GM12878 (cell line): ENCODE measurements around the gene RHEX. TPM values are rescaled to one million over a fixed set of nuclear protein-coding genes. Genes with fewer than 3 reads are reported as not detected.

Source experiments
- ATAC-seq: fragments of 200-7000 bp; cut with Tn5 transposase; 3 replicates; pipeline ENCODE4 v1.9.1; 2020; ENCODE audit warnings: mild to moderate bottlenecking, moderate library complexity
- BruUV-seq: library from RNA; stranded (reverse); fragments of 400-500 nt; replicated peaks from 2 replicates; lab custom pipeline; 2021; lab: Mats Ljungman, UMichigan
- CTCF ChIA-PET: fragments of 300-600 bp; sonication (Branson Sonifier 250); formaldehyde crosslinking; extraction: SDS; loops from one replicate; lab custom pipeline; 2021; ENCODE audit warnings: inconsistent platforms; lab: Yijun Ruan, JAX
- POLR2A ChIA-PET: fragments of 350-600 bp; formaldehyde crosslinking; extraction: SDS; loops from one replicate; lab custom pipeline; 2021; ENCODE audit warnings: inconsistent platforms; lab: Charles Lee
- RAD21 ChIA-PET: fragments of 300-600 bp; sonication (Branson Sonifier 250); formaldehyde crosslinking; loops from one replicate; lab custom pipeline; 2023; ENCODE audit warnings: antibody characterized with exemption; ENCODE audit not compliant: unreplicated experiment; lab: Charles Lee
- SMC1A ChIA-PET: fragments of 300-600 bp; sonication (Branson Sonifier 250); formaldehyde crosslinking; loops from one replicate; lab custom pipeline; 2023; ENCODE audit not compliant: unreplicated experiment, uncharacterized antibody; lab: Charles Lee
- DNase-seq: peaks from one replicate; pipeline ENCODE4 v3.0.0-alpha.2; 2011; ENCODE audit warnings: low read depth, low spot score
- FAIRE-seq: peaks from 3 replicates; lab custom pipeline; 2011; peaks lifted over from hg19 to GRCh38; lab: Jason Lieb, UNC
- H2AFZ ChIP-seq: 2 replicates; pipeline ENCODE4 v1.6.0; 2011; ENCODE audit warnings: low read depth, low read length, control low read depth; ENCODE audit not compliant: control insufficient read depth
- H3K27ac ChIP-seq: 2 replicates; pipeline ENCODE4 v1.5.1; 2011; ENCODE audit warnings: control low read depth; ENCODE audit not compliant: control insufficient read depth, insufficient read depth
- H3K27me3 ChIP-seq, 2 experiments: replicated peaks in 1 of 2; 2 replicates each; pipeline versions ENCODE4 v1.6.0 to v1.6.1; 2011; ENCODE audit warnings: low read length in 1 of 2; ENCODE audit not compliant: control insufficient read depth in 2 of 2, insufficient read depth in 2 of 2
- H3K36me3 ChIP-seq, 2 experiments: 2 replicates each; pipeline ENCODE4 v1.5.1; 2011; ENCODE audit warnings: low read length in 1 of 2; ENCODE audit not compliant: control insufficient read depth in 2 of 2, insufficient read depth in 2 of 2
- H3K4me1 ChIP-seq: 2 replicates; pipeline ENCODE4 v1.6.1; 2011; ENCODE audit warnings: mild to moderate bottlenecking, low read length, moderate library complexity, mixed read lengths; ENCODE audit not compliant: control insufficient read depth, insufficient read depth
- H3K4me2 ChIP-seq: 2 replicates; pipeline ENCODE4 v1.6.0; 2011; ENCODE audit warnings: control low read depth; ENCODE audit not compliant: control insufficient read depth, insufficient read depth
- H3K4me3 ChIP-seq: fragments of 200-600 bp; sonication (generic); 2 replicates; pipeline ENCODE4 v1.5.1; 2016
- H3K79me2 ChIP-seq: 2 replicates; pipeline ENCODE4 v1.6.0; 2011; ENCODE audit warnings: low read length; ENCODE audit not compliant: control insufficient read depth, insufficient read depth
- H3K9ac ChIP-seq: 2 replicates; pipeline ENCODE4 v1.8.0; 2011; ENCODE audit warnings: low read length, control low read depth, mixed read lengths; ENCODE audit not compliant: control insufficient read depth, insufficient read depth
- H3K9me3 ChIP-seq: replicated peaks from 3 replicates; pipeline ENCODE4 v1.5.1; 2011; ENCODE audit warnings: mild to moderate bottlenecking, low read length; ENCODE audit not compliant: control insufficient read depth, insufficient read depth
- H4K20me1 ChIP-seq: 2 replicates; pipeline ENCODE4 v1.6.0; 2011; ENCODE audit not compliant: control insufficient read depth, insufficient read depth
- CBX5 ChIP-seq: sonication (generic); IDR thresholded peaks from 2 replicates; pipeline ENCODE4 v1.6.1; 2016; ENCODE audit warnings: low read depth, moderate library complexity, mild to moderate bottlenecking, inconsistent platforms
- FOS ChIP-seq: IDR thresholded peaks from 3 replicates; pipeline ENCODE4 v1.6.1; 2011; ENCODE audit warnings: borderline replicate concordance; ENCODE audit not compliant: insufficient read length; ENCODE audit errors: extremely low read depth
- FOXM1 ChIP-seq: IDR thresholded peaks from 2 replicates; pipeline ENCODE4 v1.6.1; 2012; ENCODE audit warnings: low read depth, mild to moderate bottlenecking, inconsistent platforms, low read length, moderate library complexity
- HCFC1 ChIP-seq: fragments of 150-350 bp; IDR thresholded peaks from 2 replicates; pipeline ENCODE4 v1.6.1; 2014; ENCODE audit warnings: low read length
- HDGF ChIP-seq: fragments of 450-650 bp; IDR thresholded peaks from 2 replicates; pipeline ENCODE4 v1.6.1; 2016; ENCODE audit warnings: antibody characterized with exemption
- IRF4 ChIP-seq: IDR thresholded peaks from 2 replicates; pipeline ENCODE4 v1.6.1; 2011; ENCODE audit warnings: low read depth, low read length
- NFYB ChIP-seq: IDR thresholded peaks from 2 replicates; pipeline ENCODE4 v1.6.1; 2011; ENCODE audit warnings: low read depth, mild to moderate bottlenecking, low read length, improper control_type of control experiment, moderate library complexity; ENCODE audit not compliant: insufficient read depth
- NKRF ChIP-seq: fragments of 450-650 bp; conservative IDR thresholded peaks from 2 replicates; pipeline ENCODE4 v1.6.1; 2017; ENCODE audit warnings: mild to moderate bottlenecking, moderate library complexity
- NR2C1 ChIP-seq: fragments of 450-650 bp; IDR thresholded peaks from 2 replicates; pipeline ENCODE4 v1.6.1; 2017; ENCODE audit warnings: antibody characterized with exemption, mild to moderate bottlenecking, moderate library complexity
- RUNX3 ChIP-seq: IDR thresholded peaks from 2 replicates; pipeline ENCODE4 v1.6.1; 2012; ENCODE audit warnings: low read length, inconsistent platforms
- SKIL ChIP-seq: fragments of 450-650 bp; IDR thresholded peaks from 2 replicates; pipeline ENCODE4 v1.6.1; 2017; ENCODE audit warnings: mild to moderate bottlenecking, low read depth, inconsistent platforms; ENCODE audit not compliant: poor library complexity, severe bottlenecking
- TCF12 ChIP-seq: IDR thresholded peaks from 2 replicates; pipeline ENCODE4 v1.6.1; 2011; ENCODE audit warnings: low read depth, mild to moderate bottlenecking, low read length
- ZBTB4 ChIP-seq: fragments of 450-650 bp; formaldehyde crosslinking; IDR thresholded peaks from 2 replicates; pipeline ENCODE4 v1.4.0; 2022; ENCODE audit warnings: mild to moderate bottlenecking, moderate library complexity
- WGBS: methylation state at CpG from one replicate; pipeline ENCODE4 v1.1.6; 2016; ENCODE audit warnings: low lambda C conversion rate; ENCODE audit not compliant: insufficient replicate concordance, insufficient coverage; ENCODE audit errors: missing lambda C conversion rate; 5-methylcytosine and 5-hydroxymethylcytosine counted together
- in situ Hi-C: fragments of 300-500 bp; cut with MboI; formaldehyde crosslinking; loops from 9 replicates; pipeline ENCODE4 v1.14.3; 2018; ENCODE audit warnings: mixed read lengths
- intact Hi-C: fragments of 100-400 bp; cut with micrococcal nuclease; formaldehyde crosslinking; loops from one replicate; pipeline ENCODE4 v1.14.2; 2022; ENCODE audit not compliant: unreplicated experiment
- polyA plus RNA-seq, 11 experiments: library from polyadenylated mRNA; depleted of rRNA in 4 of 11; unstranded in 6 of 11; stranded (reverse) in 5 of 11; fragments of >200 nt; fragmentation: Nextera tagmentation in 4 of 11; fragmentation: Illumina TruSeq in 1 of 11; extraction: Ambion mirVana in 4 of 11; extraction: Trizol in 1 of 11; gene quantifications; 1 replicate in 1 of 11; 2 replicates in 10 of 11; pipeline versions ENCODE4 v1.2.1 to v1.2.3, GENCODE V29; 2011 to 2016; ENCODE audit warnings: inconsistent platforms in 2 of 11, missing spikeins in 2 of 11, low read depth in 1 of 11
- total RNA-seq, 4 experiments: library from RNA; depleted of rRNA in 3 of 4; stranded (reverse); fragments of >200 nt in 3 of 4; fragmentation: Illumina TruSeq in 1 of 4; extraction: Trizol in 1 of 4; gene quantifications; 2 replicates each; pipeline versions ENCODE4 v1.2.1 to v1.2.3, GENCODE V29; 2013 to 2021
- TF ChIP-seq, protein P1 (sequence below): fragments of 450-650 bp; IDR thresholded peaks from 2 replicates; pipeline ENCODE4 v1.6.1; 2014; ENCODE audit warnings: mild to moderate bottlenecking

The RHEX gene
- total and polyA plus RNA-seq, 10 of the 15 experiments (the other 5 are each of a cell fraction or from before 2014, with no cell fraction given), result 2.4 to 11.4 (median 5.7) TPM

DNA sequence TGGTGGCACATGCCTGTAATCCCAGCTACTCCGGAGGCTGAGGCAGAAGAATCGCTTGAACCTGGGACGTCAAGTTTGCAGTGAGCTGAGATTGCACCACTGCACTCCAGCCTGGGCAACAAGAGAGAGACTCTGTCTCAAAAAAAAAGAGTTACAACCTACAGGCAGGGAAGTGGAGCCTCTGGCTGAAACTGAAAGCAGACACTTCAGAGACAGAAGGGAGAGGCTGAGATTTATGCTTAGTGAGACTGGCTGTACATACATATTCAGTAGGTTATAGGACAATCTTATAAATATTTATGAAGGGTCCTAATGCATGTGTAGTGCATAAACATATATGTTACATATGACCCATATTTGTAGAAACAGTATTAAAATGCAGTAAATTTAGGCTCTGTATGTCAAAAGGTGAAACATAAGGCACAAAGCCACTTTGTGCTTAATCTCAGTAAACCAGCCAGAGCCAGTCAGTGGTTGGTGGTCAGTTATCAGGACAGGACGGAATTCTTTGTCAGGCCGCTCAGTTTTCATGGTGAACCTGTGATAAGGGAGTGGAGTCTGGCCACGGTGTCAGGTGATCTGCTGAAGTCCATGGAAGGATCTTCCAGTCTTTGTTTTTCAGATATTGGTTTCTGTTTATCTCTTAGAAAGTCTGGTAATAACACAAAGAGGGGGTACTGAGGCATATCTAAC is 13.7 kb downstream of the RHEX start:
- intact Hi-C loops, result loop anchor here (5.0 kb wide), 1 partner anchor 34 kb away; no protein-coding TSS in a partner anchor
- no peaks in the 10 kb centered on the region; the same call in 2 of the 3 replicates for H3K9me3 ChIP-seq
- ChIA-PET RAD21 (interaction anchor here (0.7 kb wide), 1 partner anchor 159 kb away, joined by 3 read pairs; no protein-coding TSS in a partner anchor), SMC1A (interaction anchor here (1.2 kb wide), 1 partner anchor 36 kb away, joined by 4 read pairs; no protein-coding TSS in a partner anchor), POLR2A (no interaction called here), CTCF (interaction anchor here (1.4 to 1.6 kb wide), 4 partner anchors 10 to 89 kb away, joined by 3 to 8 read pairs (median 4); no protein-coding TSS in a partner anchor)
- H3K79me2 ChIP-seq, result no peaks in the 10 kb centered on the region
- DNase-seq, result no peak
- no peak overlapping the region for H2AFZ ChIP-seq
- H3K4me3 ChIP-seq, result no peak overlapping the region
- no peak overlapping the region for H3K27ac ChIP-seq
- peaks cover 26% of the 10 kb centered on the region for H3K4me1 ChIP-seq
- no peaks in the 10 kb centered on the region; the same call in 1 of the 2 replicates for H4K20me1 ChIP-seq
- H3K4me2 ChIP-seq, result no peak overlapping the region
- peak; percentile 93 for ATAC-seq
- WGBS, result 30% methylated on average over 5 of the region's 6 CpGs
- no TSS peak for BruUV-seq
- no peak overlapping the region for H3K9ac ChIP-seq
- in situ Hi-C loops, result no loop called here
- H3K36me3 ChIP-seq, result peaks cover 8 to 15% of the 10 kb centered on the region in 2 experiments
- peak; percentile 89 for FAIRE-seq
- no peaks in the 10 kb centered on the region for H3K27me3 ChIP-seq
- TF ChIP-seq, protein P1, sequence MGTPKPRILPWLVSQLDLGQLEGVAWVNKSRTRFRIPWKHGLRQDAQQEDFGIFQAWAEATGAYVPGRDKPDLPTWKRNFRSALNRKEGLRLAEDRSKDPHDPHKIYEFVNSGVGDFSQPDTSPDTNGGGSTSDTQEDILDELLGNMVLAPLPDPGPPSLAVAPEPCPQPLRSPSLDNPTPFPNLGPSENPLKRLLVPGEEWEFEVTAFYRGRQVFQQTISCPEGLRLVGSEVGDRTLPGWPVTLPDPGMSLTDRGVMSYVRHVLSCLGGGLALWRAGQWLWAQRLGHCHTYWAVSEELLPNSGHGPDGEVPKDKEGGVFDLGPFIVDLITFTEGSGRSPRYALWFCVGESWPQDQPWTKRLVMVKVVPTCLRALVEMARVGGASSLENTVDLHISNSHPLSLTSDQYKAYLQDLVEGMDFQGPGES, result no peak
- TF ChIP-seq IRF4 (0 out of 2 replicates have a peak, but pooled peaks have one; percentile 58), NR2C1 (no peak), RUNX3 (peak; percentile 64; the same call in 1 of the 2 replicates), CBX5 (no peak), NKRF (no peak), FOS (no peak), HDGF (0 out of 2 replicates have a peak, but pooled peaks have one; percentile 18), ZBTB4 (CRISPR knock-in tag) (no peak), TCF12 (0 out of 2 replicates have a peak, but pooled peaks have one; percentile 8), HCFC1 (no peak), NFYB (no peak), SKIL (peak; percentile 53), FOXM1 (no peak)
